Stomach (tissue), 4 donors: Measurements from ENCODE around the gene ITIH4.

Experiments used
- CTCF ChIP-seq, 7 experiments: fragments of 450-650 bp in 4 of 7; fragments of 200-600 bp in 3 of 7; sonication (generic) in 3 of 7; IDR thresholded peaks; one replicate each; pipeline ENCODE4 v1.5.1; 2016 to 2019; ENCODE audit warnings: antibody characterized with exemption in 7 of 7, control low read depth in 2 of 7, mild to moderate bottlenecking in 1 of 7
- EP300 ChIP-seq: sonication (generic); formaldehyde crosslinking; IDR thresholded peaks from one replicate; pipeline ENCODE4 v1.6.1; 2017; ENCODE audit warnings: antibody characterized with exemption

GRCh38 chr3:52788890-52789745 is 41.4 kb downstream of the ITIH4 start:
- TF ChIP-seq EP300 = no peak
- TF ChIP-seq CTCF (IDR thresholded peaks at IDR 0.05) = no peak
